K562 (cell line): Measurements from ENCODE around the gene TNFSF4. TPM values are rescaled to one million over a fixed set of nuclear protein-coding genes. Genes with fewer than 3 reads are reported as not detected.

Experiments used
- ATAC-seq: fragments of 200-7000 bp; cut with Tn5 transposase; 3 replicates; pipeline ENCODE4 v1.9.1; 2020; ENCODE audit warnings: moderate library complexity
- BruUV-seq: library from RNA; stranded (reverse); fragments of 400-500 nt; replicated peaks from 2 replicates; lab custom pipeline; 2021; lab: Mats Ljungman, UMichigan
- CTCF ChIA-PET: fragments of 300-600 bp; formaldehyde crosslinking; extraction: SDS; loops from one replicate; lab custom pipeline; 2021; ENCODE audit warnings: low intra/inter-chr PET ratio; lab: Yijun Ruan, JAX
- POLR2A ChIA-PET: fragments of 300-600, 350-650 bp; sonication (Branson Sonifier 250); formaldehyde crosslinking; extraction: SDS; loops from one replicate; lab custom pipeline; 2021; ENCODE audit warnings: antibody characterized with exemption, inconsistent platforms; lab: Yijun Ruan, JAX
- DNase-seq, 4 experiments: peaks; one replicate each; pipeline versions ENCODE4 v3.0.0 to v3.0.0-alpha.2; 2011 to 2018; ENCODE audit warnings: low spot score in 3 of 4, mixed read lengths in 3 of 4; ENCODE audit errors: extremely low read depth in 1 of 4
- FAIRE-seq: peaks from 2 replicates; lab custom pipeline; 2011; peaks lifted over from hg19 to GRCh38; lab: Jason Lieb, UNC
- H2AFZ ChIP-seq: 2 replicates; pipeline ENCODE4 v1.6.0; 2011; ENCODE audit warnings: low read depth, low read length, control low read depth, inconsistent platforms
- H3K27ac ChIP-seq: fragments of 200-600 bp; 3 replicates; pipeline ENCODE4 v1.8.0; 2011; ENCODE audit warnings: low read depth, mild to moderate bottlenecking, control low read depth, inconsistent platforms, low read length, moderate library complexity, mixed read lengths; ENCODE audit errors: extremely low read depth
- H3K27me3 ChIP-seq, 2 experiments: fragments of 300-600 bp in 1 of 2; 2 replicates in 1 of 2; 3 replicates in 1 of 2; pipeline versions ENCODE4 v1.6.0 to v1.8.0; 2011; ENCODE audit warnings: inconsistent platforms in 2 of 2, low read length in 2 of 2, mild to moderate bottlenecking in 1 of 2, mixed read lengths in 1 of 2, moderate library complexity in 1 of 2; ENCODE audit not compliant: control insufficient read depth in 2 of 2, insufficient read depth in 2 of 2
- H3K36me3 ChIP-seq: fragments of 300-600 bp; 3 replicates; pipeline ENCODE4 v1.8.0; 2011; ENCODE audit warnings: mild to moderate bottlenecking, low read length, inconsistent platforms; ENCODE audit not compliant: control insufficient read depth, insufficient read depth
- H3K4me1 ChIP-seq, 2 experiments: fragments of 200-600 bp in 1 of 2; replicated peaks in 1 of 2; 2 replicates in 1 of 2; 3 replicates in 1 of 2; pipeline versions ENCODE4 v1.5.1 to v1.8.0; 2011; ENCODE audit warnings: inconsistent platforms in 2 of 2, low read length in 2 of 2, mild to moderate bottlenecking in 1 of 2, mixed read lengths in 1 of 2, moderate library complexity in 1 of 2; ENCODE audit not compliant: control insufficient read depth in 2 of 2, insufficient read depth in 2 of 2
- H3K4me2 ChIP-seq: 2 replicates; pipeline ENCODE4 v1.6.1; 2011; ENCODE audit warnings: low read length, control low read depth, inconsistent platforms, mixed read lengths; ENCODE audit not compliant: insufficient read depth
- H3K4me3 ChIP-seq: fragments of 200-600 bp; sonication (generic), shearing (Covaris generic); 2 replicates; pipeline ENCODE4 v1.5.1; 2016; ENCODE audit warnings: control low read depth, inconsistent platforms
- H3K79me2 ChIP-seq: fragments of 200-600 bp; 3 replicates; pipeline ENCODE4 v1.8.0; 2011; ENCODE audit warnings: low read length, inconsistent platforms; ENCODE audit not compliant: control insufficient read depth, insufficient read depth
- H3K9ac ChIP-seq, 2 experiments: 2 replicates each; pipeline versions ENCODE4 v1.6.0 to v1.6.1; 2011; ENCODE audit warnings: low read depth in 2 of 2, low read length in 2 of 2, control low read depth in 1 of 2, inconsistent platforms in 1 of 2, mild to moderate bottlenecking in 1 of 2, mixed read lengths in 1 of 2; ENCODE audit not compliant: insufficient read depth in 1 of 2
- H3K9me1 ChIP-seq: one replicate; pipeline ENCODE4 v1.6.0; 2011; ENCODE audit warnings: inconsistent platforms, mild to moderate bottlenecking, low read length, moderate library complexity; ENCODE audit not compliant: control insufficient read depth, insufficient read depth
- H3K9me3 ChIP-seq: replicated peaks from 2 replicates; pipeline ENCODE4 v1.5.1; 2011; ENCODE audit warnings: low read depth, low read length, inconsistent platforms; ENCODE audit not compliant: control insufficient read depth, insufficient read depth
- H4K20me1 ChIP-seq: replicated peaks from 2 replicates; pipeline ENCODE4 v1.6.1; 2011; ENCODE audit warnings: low read length, inconsistent platforms, mixed read lengths; ENCODE audit not compliant: control insufficient read depth, insufficient read depth
- CHD1 ChIP-seq: fragments of 200-600 bp; sonication (generic); IDR thresholded peaks from one replicate; pipeline ENCODE4 v1.6.1; 2012; ENCODE audit warnings: mild to moderate bottlenecking, moderate library complexity, low read length, inconsistent platforms
- FOXP1 ChIP-seq: sonication (generic); formaldehyde crosslinking; IDR thresholded peaks from 2 replicates; pipeline ENCODE4 v1.8.0; 2022; ENCODE audit warnings: mild to moderate bottlenecking, missing genetic modification reagents
- HCFC1 ChIP-seq: IDR thresholded peaks from 2 replicates; pipeline ENCODE4 v1.6.1; 2012; ENCODE audit warnings: low read depth, low read length, improper control_type of control experiment
- MBD2 ChIP-seq: sonication (generic); IDR thresholded peaks from 2 replicates; pipeline ENCODE4 v1.6.1; 2016; ENCODE audit warnings: low read depth, borderline replicate concordance
- MLLT1 ChIP-seq, 2 experiments: fragments of 450-650 bp; IDR thresholded peaks; 2 replicates each; pipeline ENCODE4 v1.6.1; 2016
- MTF1 ChIP-seq: fragments of 250-450 bp; sonication (Bioruptor Pico); IDR thresholded peaks from 2 replicates; pipeline ENCODE4 v1.9.0; 2021; ENCODE audit warnings: moderate library complexity, mild to moderate bottlenecking, inconsistent platforms, borderline replicate concordance
- PKNOX1 ChIP-seq: fragments of 450-650 bp; IDR thresholded peaks from 2 replicates; pipeline ENCODE4 v1.6.1; 2016
- RB1 ChIP-seq: fragments of 450-650 bp; IDR thresholded peaks from 2 replicates; pipeline ENCODE4 v1.6.1; 2017; ENCODE audit warnings: low read depth, mild to moderate bottlenecking
- SP1 ChIP-seq: sonication (generic); formaldehyde crosslinking; IDR thresholded peaks from 2 replicates; pipeline ENCODE4 v1.8.1; 2022; ENCODE audit warnings: mild to moderate bottlenecking, missing genetic modification reagents
- ZNF324 ChIP-seq: fragments of 250-450 bp; sonication (Bioruptor Pico); IDR thresholded peaks from 2 replicates; pipeline ENCODE4 v1.4.0; 2020; ENCODE audit warnings: mild to moderate bottlenecking
- ZNF639 ChIP-seq, 2 experiments: fragments of 200-800 bp in 1 of 2; sonication (Bioruptor generic) in 1 of 2; sonication (generic) in 1 of 2; formaldehyde crosslinking in 1 of 2; IDR thresholded peaks in 1 of 2; conservative IDR thresholded peaks in 1 of 2; 2 replicates each; pipeline versions ENCODE4 v1.5.0 to v1.6.1; 2016 to 2020; ENCODE audit warnings: missing compliant biosample characterization in 1 of 2, missing genetic modification characterization in 1 of 2, missing genetic modification reagents in 1 of 2
- WGBS: fragments of 100-300 bp; shearing (Covaris generic); methylation state at CpG from one replicate; pipeline ENCODE4 v1.1.6; 2016; ENCODE audit warnings: low coverage, mixed read lengths; ENCODE audit not compliant: insufficient coverage; ENCODE audit errors: missing lambda C conversion rate; 5-methylcytosine and 5-hydroxymethylcytosine counted together
- in situ Hi-C: fragments of 300-500 bp; cut with MboI; formaldehyde crosslinking; loops from 4 replicates; pipeline ENCODE4 v1.15.0; 2018; ENCODE audit warnings: inconsistent platforms, mixed read lengths
- intact Hi-C: fragments of 100-400 bp; cut with micrococcal nuclease; formaldehyde crosslinking; loops from 2 replicates; pipeline ENCODE4 v1.14.2; 2022
- polyA plus RNA-seq, 8 experiments: library from polyadenylated mRNA; depleted of rRNA in 4 of 8; stranded (reverse) in 5 of 8; unstranded in 3 of 8; fragments of >200 nt; fragmentation: Nextera tagmentation in 2 of 8; fragmentation: Illumina TruSeq in 1 of 8; extraction: Ambion mirVana in 2 of 8; extraction: Trizol in 1 of 8; gene quantifications; 2 replicates each; pipeline versions ENCODE4 v1.2.1 to v1.2.3, GENCODE V29; 2011 to 2014; ENCODE audit warnings: inconsistent platforms in 1 of 8, missing spikeins in 1 of 8
- total RNA-seq, 7 experiments: library from RNA; depleted of rRNA in 6 of 7; stranded (reverse); fragments of >200 nt in 6 of 7; fragmentation: Illumina TruSeq in 2 of 7; extraction: Trizol in 2 of 7; gene quantifications; 2 replicates each; pipeline versions ENCODE4 v1.2.1 to v1.2.3, GENCODE V29; 2011 to 2021; ENCODE audit warnings: low replicate concordance in 1 of 7

Gene TNFSF4
- total and polyA plus RNA-seq, 9 of the 15 experiments (the other 6 are each of a cell fraction or from before 2014, with no cell fraction given) = 0.08 to 0.23 (median 0.15) TPM; not detected in 1

GRCh38 chr1:173212952-173213491, 5.9 kb upstream of the TNFSF4 start:
- DNase-seq = no peak
- in situ Hi-C loops (no loop called here), intact Hi-C loops (no loop called here)
- H3K9ac ChIP-seq = no peak overlapping the region
- 0% methylated on average over 2 of the region's 2 CpGs for WGBS
- no peak for ATAC-seq
- no peak overlapping the region for H3K4me3 ChIP-seq
- H4K20me1 ChIP-seq = no peaks in the 10 kb centered on the region
- H3K4me2 ChIP-seq = no peak overlapping the region
- H3K36me3 ChIP-seq = no peaks in the 10 kb centered on the region
- no peaks in the 10 kb centered on the region for H3K9me1 ChIP-seq
- CTCF ChIA-PET = interaction anchor here (0.5 kb wide), 1 partner anchor 209 kb away, joined by 3 read pairs; no protein-coding TSS in a partner anchor
- TF ChIP-seq MBD2 (no peak), HCFC1 (no peak), ZNF639 (CRISPR knock-in tag; conservative IDR thresholded peaks at IDR 0.05 in 1 of 2, IDR thresholded peaks at IDR 0.05 in 1 of 2) (no peak), MLLT1 (IDR thresholded peaks at IDR 0.05) (no peak), MTF1 (CRISPR knock-in tag) (no peak), SP1 (CRISPR knock-in tag) (no peak), PKNOX1 (no peak), ZNF324 (CRISPR knock-in tag) (no peak), RB1 (no peak), CHD1 (no peak), FOXP1 (CRISPR knock-in tag) (no peak)
- H3K4me1 ChIP-seq = no peaks in the 10 kb centered on the region
- no peak overlapping the region for H2AFZ ChIP-seq
- H3K27ac ChIP-seq = no peak overlapping the region
- no peaks in the 10 kb centered on the region for H3K27me3 ChIP-seq
- H3K9me3 ChIP-seq = no peaks in the 10 kb centered on the region
- POLR2A ChIA-PET = no interaction called here
- H3K79me2 ChIP-seq = no peaks in the 10 kb centered on the region
- BruUV-seq = no TSS peak
- FAIRE-seq = no peak
